HG03060 (cell line): ENCODE data around the gene GDPGP1.

ENCODE experiments used
- ATAC-seq: cut with Tn5 transposase; IDR thresholded peaks from one replicate; pipeline ENCODE4 v1.9.1; 2021; ENCODE audit warnings: low read depth, moderate number of reproducible peaks; ENCODE audit not compliant: unreplicated experiment

Gene GDPGP1

GRCh38 chr15:90223441-90224165 lies 10.4 kb upstream of the GDPGP1 start:
- no peak for ATAC-seq

GRCh38 chr15:90225047-90225446 lies 9.0 kb upstream of the GDPGP1 start:
- ATAC-seq, result no peak

- ATAC-seq, result no peak
These were observed 8.3 kb upstream of the GDPGP1 start for GRCh38 chr15:90225504-90226234.

GRCh38 chr15:90227336-90227735 lies 6.7 kb upstream of the GDPGP1 start:
- no peak for ATAC-seq

GRCh38 chr15:90227816-90228772 lies 5.9 kb upstream of the GDPGP1 start:
- no peak for ATAC-seq

GRCh38 chr15:90228960-90229359 lies 5.0 kb upstream of the GDPGP1 start:
- ATAC-seq, result no peak

GRCh38 chr15:90230071-90230494 lies 3.9 kb upstream of the GDPGP1 start:
- ATAC-seq, result no peak

- ATAC-seq, result no peak
These were observed 3.4 kb upstream of the GDPGP1 start for GRCh38 chr15:90230610-90231009.

GRCh38 chr15:90231028-90232017 lies 2.7 kb upstream of the GDPGP1 start:
- no peak for ATAC-seq

GRCh38 chr15:90232196-90232595 lies 1.8 kb upstream of the GDPGP1 start:
- no peak for ATAC-seq

- ATAC-seq, result no peak
These were observed 1.0 kb upstream of the GDPGP1 start for GRCh38 chr15:90232941-90233386.

- ATAC-seq, result peak; percentile 63
These were observed 468 bp upstream of the GDPGP1 start, which contains the start of gene CIB1 for GRCh38 chr15:90233387-90234095. CIB1 (minus strand) TSS chr15:90233941; CDS start chr15:90233885, 56 bp downstream.

GRCh38 chr15:90239371-90239770 lies 5.4 kb downstream of the GDPGP1 start:
- no peak for ATAC-seq

- ATAC-seq, result no peak
These were observed 6.8 kb downstream of the GDPGP1 start for GRCh38 chr15:90240856-90241255.

- no peak for ATAC-seq
These were observed 7.6 kb downstream of the GDPGP1 start for GRCh38 chr15:90241343-90242192.

- ATAC-seq, result no peak
These were observed 10.1 kb downstream of the GDPGP1 start for GRCh38 chr15:90243943-90244639.

- ATAC-seq, result no peak
These were observed 14.8 kb downstream of the GDPGP1 start for GRCh38 chr15:90248789-90249202.
